Lung (tissue), 12 donors: ENCODE data around the gene LXN. TPM values are rescaled to one million over a fixed set of nuclear protein-coding genes. Genes with fewer than 3 reads are reported as not detected.

ENCODE experiments used
- ATAC-seq: fragments of 200-7000 bp; cut with Tn5 transposase; one replicate; pipeline ENCODE4 v1.9.1; 2020; ENCODE audit warnings: moderate number of reproducible peaks; ENCODE audit not compliant: insufficient read depth, low FRiP score
- DNase-seq, 3 donors: peaks; one replicate each; pipeline ENCODE4 v3.0.0-alpha.2; 2013 to 2017
- H3K27ac ChIP-seq, 2 donors: one replicate each; pipeline ENCODE4 v1.5.1; 2013; ENCODE audit warnings: mild to moderate bottlenecking in 2 of 2, moderate library complexity in 2 of 2, control low read depth in 1 of 2, inconsistent platforms in 1 of 2, low read depth in 1 of 2, low read length in 1 of 2
- H3K27me3 ChIP-seq, 3 donors: one replicate each; pipeline ENCODE4 v1.5.1; 2013; ENCODE audit warnings: low read length in 2 of 3; ENCODE audit not compliant: control insufficient read depth in 3 of 3, insufficient read depth in 3 of 3
- H3K36me3 ChIP-seq, 4 donors: one replicate each; pipeline ENCODE4 v1.5.1; 2013; ENCODE audit warnings: low read length in 4 of 4, mild to moderate bottlenecking in 1 of 4, moderate library complexity in 1 of 4; ENCODE audit not compliant: control insufficient read depth in 4 of 4, insufficient read depth in 4 of 4
- H3K4me1 ChIP-seq, 5 donors: one replicate each; pipeline ENCODE4 v1.5.1; 2013; ENCODE audit warnings: low read length in 5 of 5, mild to moderate bottlenecking in 2 of 5, moderate library complexity in 1 of 5; ENCODE audit not compliant: control insufficient read depth in 5 of 5, insufficient read depth in 5 of 5
- H3K4me3 ChIP-seq: one replicate; pipeline ENCODE4 v1.5.1; 2013; ENCODE audit warnings: mild to moderate bottlenecking, control low read depth, moderate library complexity
- H3K9ac ChIP-seq, 2 donors: one replicate each; pipeline ENCODE4 v1.5.1; 2013; ENCODE audit warnings: low read length in 2 of 2, control low read depth in 1 of 2; ENCODE audit not compliant: insufficient read depth in 1 of 2
- H3K9me3 ChIP-seq, 4 donors: one replicate each; pipeline ENCODE4 v1.5.1; 2013; ENCODE audit warnings: low read length in 3 of 4, mild to moderate bottlenecking in 1 of 4, moderate library complexity in 1 of 4; ENCODE audit not compliant: control insufficient read depth in 4 of 4, insufficient read depth in 3 of 4
- CTCF ChIP-seq: IDR thresholded peaks from 2 replicates; pipeline ENCODE4 v1.5.1; 2012; ENCODE audit warnings: mild to moderate bottlenecking; ENCODE audit errors: control extremely low read depth, extremely low read depth
- WGBS, 2 donors: extraction: QIAGEN DNeasy Blood & Tissue Kit; methylation state at CpG; one replicate each; pipeline ENCODE4 v1.1.7; 2013; 5-methylcytosine and 5-hydroxymethylcytosine counted together
- polyA plus RNA-seq, 2 donors: library from polyadenylated mRNA; stranded (reverse); fragments of 200-250 nt; gene quantifications; one replicate each; pipeline ENCODE4 v1.2.1, GENCODE V29; 2013
- total RNA-seq, 2 donors: library from RNA; depleted of rRNA in 1 of 2; stranded (reverse); fragments of >200 nt in 1 of 2; gene quantifications; one replicate each; pipeline ENCODE4 v1.2.1, GENCODE V29; 2014 to 2021
- donor health status: control.
- donor health status: control.
- donor health status: Bipolar disorder and iron deficiency.
- donor health status: healthy.
- donor health status: DM: yes; HTN: yes; CAD: no.

LXN gene
- total and polyA plus RNA-seq, 4 donors: 20.7 to 103 (median 31.7) TPM

GRCh38 chr3:158651192-158651591, 21.3 kb downstream of the LXN start:
- no peak for ATAC-seq
- H3K9me3 ChIP-seq: no peaks in the 10 kb centered on the region
- no peak overlapping the region for H3K4me3 ChIP-seq
- no peak for DNase-seq
- peaks cover 0 to 5% (median under 1%) of the 10 kb centered on the region in 5 donors for H3K4me1 ChIP-seq
- peaks cover 9 to 24% (median 13%) of the 10 kb centered on the region in 4 donors for H3K36me3 ChIP-seq
- H3K27ac ChIP-seq: no peak overlapping the region
- 93 to 95% methylated on average over 2 of the region's 2 CpGs for WGBS, 2 donors
- no peak for TF ChIP-seq CTCF
- H3K9ac ChIP-seq: no peak overlapping the region
- H3K27me3 ChIP-seq: no peaks in the 10 kb centered on the region

GRCh38 chr3:158649791-158650190, 22.7 kb downstream of the LXN start:
- ATAC-seq (no peak), DNase-seq (peak in 1 of 3 donors; percentile 47)
- Histone ChIP-seq H3K9ac (no peak overlapping the region), H3K27ac (peak overlapping the region in 1 of 2 donors; percentile 45), H3K4me1 (peaks cover 0 to 14% (median 9%) of the 10 kb centered on the region in 5 donors), H3K36me3 (peaks cover 8 to 20% (median 12%) of the 10 kb centered on the region in 4 donors), H3K27me3 (no peaks in the 10 kb centered on the region), H3K9me3 (no peaks in the 10 kb centered on the region), H3K4me3 (no peak overlapping the region)
- WGBS, 2 donors: 55 to 62% methylated on average over 4 of the region's 4 CpGs
- TF ChIP-seq CTCF: no peak

DNA sequence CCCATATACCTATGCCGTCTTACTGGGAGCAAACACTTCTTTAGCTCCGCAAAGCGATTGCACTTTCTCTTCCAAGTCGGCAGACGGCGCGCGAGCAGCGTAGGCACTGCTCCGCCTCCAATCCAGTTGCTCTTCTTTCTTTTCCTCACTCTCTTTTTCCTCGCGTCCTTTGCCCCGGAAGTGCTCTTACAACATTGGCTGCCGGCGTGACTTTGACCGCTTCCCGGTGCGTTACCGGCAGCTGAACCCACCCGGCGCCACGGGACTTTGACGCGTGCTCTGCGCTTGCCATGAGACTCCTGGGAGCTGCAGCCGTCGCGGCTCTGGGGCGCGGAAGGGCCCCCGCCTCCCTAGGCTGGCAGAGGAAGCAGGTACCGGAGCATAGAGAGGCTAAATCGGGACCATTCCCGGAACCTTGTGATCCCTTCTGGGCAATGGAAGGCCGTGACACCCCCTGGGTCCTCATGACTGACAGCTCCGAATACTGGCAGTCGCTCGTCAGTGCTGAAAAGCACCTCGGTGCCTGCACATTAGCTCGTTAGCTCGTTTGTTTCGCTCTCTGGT, 28.0 kb downstream of the LXN start, which contains the start of gene GFM1:
GFM1 (plus strand) TSS at position 183 of the 564 bp plus-strand sequence; CDS start at position 291, 108 bp downstream.
- Histone ChIP-seq H3K4me1 (peaks cover 0 to 14% (median 9%) of the 10 kb centered on the region in 5 donors), H3K27me3 (no peaks in the 10 kb centered on the region), H3K36me3 (peaks cover 0 to 5% (median 3%) of the 10 kb centered on the region in 4 donors), H3K9me3 (no peaks in the 10 kb centered on the region), H3K9ac (peak within 1 kb of the TSS; percentile 29 to 87), H3K27ac (peak within 1 kb of the TSS; percentile 95), H3K4me3 (peak within 1 kb of the TSS; percentile 80)
- ATAC-seq: peak; percentile 92
- 0 to 1% methylated on average over 42 of the region's 42 CpGs for WGBS, 2 donors
- TF ChIP-seq CTCF: peak; percentile 91
- DNase-seq: peak; percentile 94 to 98 (median 97)
